AG04449 (cell line): ENCODE measurements around the gene OTOP2.

ENCODE experiments used
- CTCF ChIA-PET: fragments of 350-600 bp; formaldehyde crosslinking; extraction: SDS; loops from one replicate; lab custom pipeline; 2021; ENCODE audit warnings: antibody characterized with exemption; lab: Yijun Ruan, JAX
- POLR2A ChIA-PET: fragments of 400-600, 350-600 bp; formaldehyde crosslinking; extraction: SDS; loops from one replicate; lab custom pipeline; 2020; ENCODE audit warnings: antibody characterized with exemption, inconsistent platforms; lab: Yijun Ruan, JAX
- DNase-seq: peaks from one replicate; pipeline ENCODE4 v3.0.0-alpha.2; 2010; ENCODE audit warnings: low read depth, low spot score
- H3K4me3 ChIP-seq: 2 replicates; pipeline ENCODE4 v1.5.1; 2011; ENCODE audit warnings: low read depth, mild to moderate bottlenecking, control low read depth, low read length
- CTCF ChIP-seq: IDR thresholded peaks from one replicate; pipeline ENCODE4 v1.5.1; 2011; ENCODE audit warnings: mild to moderate bottlenecking, moderate library complexity, low read length, control low read depth, inconsistent platforms; ENCODE audit not compliant: insufficient read depth; ENCODE audit errors: missing control alignments

OTOP2 gene

GRCh38 chr17:74949455-74950115 lies 25.5 kb downstream of the OTOP2 start:
- POLR2A ChIA-PET, result interaction anchor here (1.6 kb wide), 1 partner anchor 76 kb away, joined by 3 read pairs; the partner anchor contains the start of gene FDXR
- CTCF ChIA-PET, result interaction anchor here (1.3 to 8.2 kb wide), 3 partner anchors 9 to 12 kb away, joined by 3 to 61 read pairs (median 22); no protein-coding TSS in a partner anchor

GRCh38 chr17:74950207-74950606 lies 26.1 kb downstream of the OTOP2 start:
- ChIA-PET POLR2A (no interaction called here), CTCF (interaction anchor here (1.1 to 8.2 kb wide), 3 partner anchors 8 to 85 kb away, joined by 3 to 61 read pairs (median 22); no protein-coding TSS in a partner anchor)
- DNase-seq, result no peak
- TF ChIP-seq CTCF, result no peak
- H3K4me3 ChIP-seq, result no peak overlapping the region

More at GRCh38 chr17:74949455-74950115, 25.5 kb downstream of the OTOP2 start:
- DNase-seq, result no peak
- no peak for TF ChIP-seq CTCF
- H3K4me3 ChIP-seq, result no peak overlapping the region

GRCh38 chr17:74951065-74951464 lies 27.0 kb downstream of the OTOP2 start:
- POLR2A ChIA-PET, result no interaction called here

GRCh38 chr17:74951680-74952421 lies 27.8 kb downstream of the OTOP2 start:
- ChIA-PET POLR2A (no interaction called here), CTCF (interaction anchor here (1.6 to 8.2 kb wide), 3 partner anchors 10 to 160 kb away, joined by 4 to 109 read pairs (median 61); partner anchors contain the start of genes OTOP2 and USH1G)
- no peak for DNase-seq
- no peak for TF ChIP-seq CTCF
- no peak overlapping the region for H3K4me3 ChIP-seq

More at GRCh38 chr17:74951065-74951464, 27.0 kb downstream of the OTOP2 start:
- DNase-seq, result no peak
- no peak for TF ChIP-seq CTCF
- no peak overlapping the region for H3K4me3 ChIP-seq
- CTCF ChIA-PET, result interaction anchor here (1.1 to 8.2 kb wide), 2 partner anchors 10 to 86 kb away, joined by 3 to 61 read pairs; no protein-coding TSS in a partner anchor

GRCh38 chr17:74952431-74953133 lies 28.5 kb downstream of the OTOP2 start:
- DNase-seq, result no peak
- TF ChIP-seq CTCF, result no peak
- CTCF ChIA-PET, result interaction anchor here (1.6 to 8.2 kb wide), 3 partner anchors 9 to 161 kb away, joined by 4 to 109 read pairs (median 61); partner anchors contain the start of genes OTOP2 and USH1G
- POLR2A ChIA-PET, result no interaction called here
- no peak overlapping the region for H3K4me3 ChIP-seq
